Fibroblast of skin of left quadriceps (primary cell): ENCODE measurements around the gene SVIL.

Experiments
- DNase-seq, 2 experiments: peaks; one replicate each; pipeline ENCODE4 v3.0.0-alpha.2; 2013; ENCODE audit warnings: low read depth in 2 of 2

SVIL gene

DNA sequence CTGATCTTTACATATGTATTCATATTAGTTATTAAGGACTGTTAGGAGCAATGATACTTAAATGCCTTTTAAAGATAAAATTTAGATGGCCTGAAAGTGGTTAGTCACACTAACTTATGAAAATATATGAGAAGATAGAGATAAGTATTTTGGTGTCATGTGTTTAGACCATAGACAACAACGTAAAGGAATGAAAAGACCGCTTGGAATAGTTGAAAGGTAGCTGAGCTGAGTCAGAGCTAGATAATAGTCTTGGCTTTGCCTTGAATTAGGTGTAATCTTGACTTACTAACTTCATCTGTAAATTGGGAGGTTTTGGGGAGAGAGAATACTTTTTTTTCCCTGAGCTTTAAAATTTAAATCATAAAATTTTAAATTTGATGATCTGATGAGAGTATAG, 218.9 kb downstream of the SVIL start:
- DNase-seq: no peak

DNA sequence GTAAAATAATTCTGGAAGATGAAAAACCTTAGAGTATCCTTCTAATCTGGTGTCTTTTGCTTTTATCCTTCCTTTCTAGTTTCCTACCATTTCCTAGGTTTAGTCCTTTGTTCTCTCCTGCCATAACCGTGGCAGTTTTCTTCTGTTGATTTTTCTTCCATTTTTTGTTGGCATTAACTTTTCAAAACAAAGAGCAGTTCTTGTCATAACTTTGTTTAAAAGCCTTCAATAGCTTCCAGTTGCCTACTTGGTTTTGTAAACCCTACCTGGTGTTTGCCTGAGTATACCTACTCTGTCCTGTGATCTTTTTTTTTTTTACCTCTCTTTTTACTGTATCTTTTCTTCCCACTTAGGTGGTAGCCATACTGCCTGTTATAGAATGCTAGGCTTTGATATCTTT, 220.3 kb downstream of the SVIL start:
- DNase-seq: no peak

- no peak for DNase-seq
Measured at GRCh38 chr10:29412485-29412884, 222.3 kb downstream of the SVIL start.

- DNase-seq: no peak
Measured at GRCh38 chr10:29411666-29412315, 223.0 kb downstream of the SVIL start.

GRCh38 chr10:29409241-29410054, 225.3 kb downstream of the SVIL start:
- DNase-seq: peak; percentile 20 to 26

DNA sequence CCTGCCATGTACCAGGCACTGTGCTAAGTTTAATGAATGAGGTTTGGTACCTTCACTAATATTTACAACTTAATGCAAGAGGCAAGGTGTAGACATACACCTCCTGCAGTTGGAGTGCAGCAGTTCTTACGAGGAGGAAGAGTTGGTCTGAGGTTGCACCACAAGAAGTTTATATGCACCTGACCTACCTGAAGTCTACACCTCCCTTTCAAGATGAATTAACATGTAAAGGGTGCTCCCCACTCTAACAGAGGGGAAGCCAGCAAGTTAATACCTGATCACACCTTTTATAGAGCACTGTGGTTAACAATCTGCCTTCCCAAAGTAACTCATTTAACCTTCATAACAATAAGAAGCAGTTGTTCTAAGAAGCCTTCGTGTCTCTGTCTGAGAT, 225.9 kb downstream of the SVIL start:
- no peak for DNase-seq
